Measurements from ENCODE around the gene LRRFIP1. TPM values are rescaled to one million over a fixed set of nuclear protein-coding genes. Genes with fewer than 3 reads are reported as not detected.

Gene LRRFIP1
- polyA plus RNA-seq, 2 donors, result 58.9 to 69.5 TPM

- no peaks in the 10 kb centered on the region for H3K36me3 ChIP-seq (ENCODE audit: control insufficient read depth in 2 of 2, insufficient read depth in 2 of 2, low read length in 1 of 2)
- H3K4me3 ChIP-seq (ENCODE audit: low read depth in 1 of 2, low read length in 2 of 2), result no peak overlapping the region
- H3K4me1 ChIP-seq (ENCODE audit: control insufficient read depth in 2 of 2, insufficient read depth in 2 of 2, low read length in 1 of 2), result no peaks in the 10 kb centered on the region
- WGBS, 2 donors, result 88 to 90% methylated on average over 9 of the region's 9 CpGs
- H3K27ac ChIP-seq (ENCODE audit: low read depth in 2 of 2, low read length in 1 of 2), result no peak overlapping the region
- H3K27me3 ChIP-seq (ENCODE audit: control insufficient read depth in 1 of 2, insufficient read depth in 2 of 2, low read length in 2 of 2), result no peaks in the 10 kb centered on the region
- H3K9me3 ChIP-seq (ENCODE audit: control insufficient read depth in 2 of 2, insufficient read depth in 1 of 2, low read depth in 1 of 2, low read length in 1 of 2), result peaks cover 0 to 3% of the 10 kb centered on the region in 2 donors
These were observed 20.6 kb downstream of the LRRFIP1 start for GRCh38 chr2:237648016-237648381.

- Histone ChIP-seq H3K4me1 (ENCODE audit: control insufficient read depth in 2 of 2, insufficient read depth in 2 of 2, low read length in 1 of 2) (no peaks in the 10 kb centered on the region), H3K27ac (ENCODE audit: low read depth in 2 of 2, low read length in 1 of 2) (no peak overlapping the region), H3K27me3 (ENCODE audit: control insufficient read depth in 1 of 2, insufficient read depth in 2 of 2, low read length in 2 of 2) (no peaks in the 10 kb centered on the region), H3K9me3 (ENCODE audit: control insufficient read depth in 2 of 2, insufficient read depth in 1 of 2, low read depth in 1 of 2, low read length in 1 of 2) (peaks cover 0 to 3% of the 10 kb centered on the region in 2 donors), H3K4me3 (ENCODE audit: low read depth in 1 of 2, low read length in 2 of 2) (no peak overlapping the region), H3K36me3 (ENCODE audit: control insufficient read depth in 2 of 2, insufficient read depth in 2 of 2, low read length in 1 of 2) (no peaks in the 10 kb centered on the region)
- 93% methylated on average over 17 of the region's 17 CpGs for WGBS, 2 donors
These were observed 22.4 kb downstream of the LRRFIP1 start for GRCh38 chr2:237649541-237650454.

GRCh38 chr2:237650455-237650850 lies 23.1 kb downstream of the LRRFIP1 start:
- Histone ChIP-seq H3K4me1 (ENCODE audit: control insufficient read depth in 2 of 2, insufficient read depth in 2 of 2, low read length in 1 of 2) (no peaks in the 10 kb centered on the region), H3K36me3 (ENCODE audit: control insufficient read depth in 2 of 2, insufficient read depth in 2 of 2, low read length in 1 of 2) (no peaks in the 10 kb centered on the region), H3K27ac (ENCODE audit: low read depth in 2 of 2, low read length in 1 of 2) (no peak overlapping the region), H3K27me3 (ENCODE audit: control insufficient read depth in 1 of 2, insufficient read depth in 2 of 2, low read length in 2 of 2) (no peaks in the 10 kb centered on the region), H3K9me3 (ENCODE audit: control insufficient read depth in 2 of 2, insufficient read depth in 1 of 2, low read depth in 1 of 2, low read length in 1 of 2) (peaks cover 0 to 3% of the 10 kb centered on the region in 2 donors), H3K4me3 (ENCODE audit: low read depth in 1 of 2, low read length in 2 of 2) (no peak overlapping the region)
- 91 to 92% methylated on average over 7 of the region's 7 CpGs for WGBS, 2 donors

- H3K27ac ChIP-seq (ENCODE audit: low read depth in 2 of 2, low read length in 1 of 2), result no peak overlapping the region
- H3K4me1 ChIP-seq (ENCODE audit: control insufficient read depth in 2 of 2, insufficient read depth in 2 of 2, low read length in 1 of 2), result no peaks in the 10 kb centered on the region
- H3K27me3 ChIP-seq (ENCODE audit: control insufficient read depth in 1 of 2, insufficient read depth in 2 of 2, low read length in 2 of 2), result no peaks in the 10 kb centered on the region
- peaks cover 0 to 3% of the 10 kb centered on the region in 2 donors for H3K9me3 ChIP-seq (ENCODE audit: control insufficient read depth in 2 of 2, insufficient read depth in 1 of 2, low read depth in 1 of 2, low read length in 1 of 2)
- H3K36me3 ChIP-seq (ENCODE audit: control insufficient read depth in 2 of 2, insufficient read depth in 2 of 2, low read length in 1 of 2), result no peaks in the 10 kb centered on the region
- WGBS, 2 donors, result 96% methylated on average over 10 of the region's 10 CpGs
- H3K4me3 ChIP-seq (ENCODE audit: low read depth in 1 of 2, low read length in 2 of 2), result no peak overlapping the region
These were observed 24.4 kb downstream of the LRRFIP1 start for GRCh38 chr2:237651761-237652160.

- Histone ChIP-seq H3K4me1 (ENCODE audit: control insufficient read depth in 2 of 2, insufficient read depth in 2 of 2, low read length in 1 of 2) (no peaks in the 10 kb centered on the region), H3K27me3 (ENCODE audit: control insufficient read depth in 1 of 2, insufficient read depth in 2 of 2, low read length in 2 of 2) (peaks cover 0 to 2% of the 10 kb centered on the region in 2 donors), H3K4me3 (ENCODE audit: low read depth in 1 of 2, low read length in 2 of 2) (no peak overlapping the region), H3K27ac (ENCODE audit: low read depth in 2 of 2, low read length in 1 of 2) (no peak overlapping the region), H3K36me3 (ENCODE audit: control insufficient read depth in 2 of 2, insufficient read depth in 2 of 2, low read length in 1 of 2) (no peaks in the 10 kb centered on the region), H3K9me3 (ENCODE audit: control insufficient read depth in 2 of 2, insufficient read depth in 1 of 2, low read depth in 1 of 2, low read length in 1 of 2) (peaks cover 0 to 4% of the 10 kb centered on the region in 2 donors)
- 95 to 96% methylated on average over 3 of the region's 3 CpGs for WGBS, 2 donors
These were observed 24.8 kb downstream of the LRRFIP1 start for GRCh38 chr2:237652181-237652580.

GRCh38 chr2:237652854-237653253 lies 25.5 kb downstream of the LRRFIP1 start:
- WGBS, 2 donors, result 82 to 94% methylated on average over 2 of the region's 2 CpGs
- H3K27ac ChIP-seq (ENCODE audit: low read depth in 2 of 2, low read length in 1 of 2), result no peak overlapping the region

GRCh38 chr2:237653776-237654558 lies 26.6 kb downstream of the LRRFIP1 start:
- Histone ChIP-seq H3K27ac (ENCODE audit: low read depth in 2 of 2, low read length in 1 of 2) (no peak overlapping the region), H3K36me3 (ENCODE audit: control insufficient read depth in 2 of 2, insufficient read depth in 2 of 2, low read length in 1 of 2) (no peaks in the 10 kb centered on the region), H3K27me3 (ENCODE audit: control insufficient read depth in 1 of 2, insufficient read depth in 2 of 2, low read length in 2 of 2) (peaks cover 0 to 2% of the 10 kb centered on the region in 2 donors), H3K4me1 (ENCODE audit: control insufficient read depth in 2 of 2, insufficient read depth in 2 of 2, low read length in 1 of 2) (no peaks in the 10 kb centered on the region), H3K9me3 (ENCODE audit: control insufficient read depth in 2 of 2, insufficient read depth in 1 of 2, low read depth in 1 of 2, low read length in 1 of 2) (peaks cover 0 to 2% of the 10 kb centered on the region in 2 donors), H3K4me3 (ENCODE audit: low read depth in 1 of 2, low read length in 2 of 2) (no peak overlapping the region)
- 79 to 86% methylated on average over 5 of the region's 5 CpGs for WGBS, 2 donors

More at GRCh38 chr2:237652854-237653253, 25.5 kb downstream of the LRRFIP1 start:
- H3K4me1 ChIP-seq (ENCODE audit: control insufficient read depth in 2 of 2, insufficient read depth in 2 of 2, low read length in 1 of 2), result no peaks in the 10 kb centered on the region
- peaks cover 0 to 2% of the 10 kb centered on the region in 2 donors for H3K9me3 ChIP-seq (ENCODE audit: control insufficient read depth in 2 of 2, insufficient read depth in 1 of 2, low read depth in 1 of 2, low read length in 1 of 2)
- H3K4me3 ChIP-seq (ENCODE audit: low read depth in 1 of 2, low read length in 2 of 2), result no peak overlapping the region
- H3K36me3 ChIP-seq (ENCODE audit: control insufficient read depth in 2 of 2, insufficient read depth in 2 of 2, low read length in 1 of 2), result no peaks in the 10 kb centered on the region
- H3K27me3 ChIP-seq (ENCODE audit: control insufficient read depth in 1 of 2, insufficient read depth in 2 of 2, low read length in 2 of 2), result peaks cover 0 to 2% of the 10 kb centered on the region in 2 donors

- Histone ChIP-seq H3K4me1 (ENCODE audit: control insufficient read depth in 2 of 2, insufficient read depth in 2 of 2, low read length in 1 of 2) (peaks cover 0 to 12% of the 10 kb centered on the region in 2 donors), H3K36me3 (ENCODE audit: control insufficient read depth in 2 of 2, insufficient read depth in 2 of 2, low read length in 1 of 2) (no peaks in the 10 kb centered on the region), H3K9me3 (ENCODE audit: control insufficient read depth in 2 of 2, insufficient read depth in 1 of 2, low read depth in 1 of 2, low read length in 1 of 2) (peaks cover 0 to 2% of the 10 kb centered on the region in 2 donors), H3K27ac (ENCODE audit: low read depth in 2 of 2, low read length in 1 of 2) (no peak overlapping the region), H3K4me3 (ENCODE audit: low read depth in 1 of 2, low read length in 2 of 2) (no peak overlapping the region), H3K27me3 (ENCODE audit: control insufficient read depth in 1 of 2, insufficient read depth in 2 of 2, low read length in 2 of 2) (peaks cover 0 to 2% of the 10 kb centered on the region in 2 donors)
- 94 to 96% methylated on average over 5 of the region's 5 CpGs for WGBS, 2 donors
These were observed 29.7 kb downstream of the LRRFIP1 start for GRCh38 chr2:237657063-237657462.

- Histone ChIP-seq H3K36me3 (ENCODE audit: control insufficient read depth in 2 of 2, insufficient read depth in 2 of 2, low read length in 1 of 2) (no peaks in the 10 kb centered on the region), H3K27me3 (ENCODE audit: control insufficient read depth in 1 of 2, insufficient read depth in 2 of 2, low read length in 2 of 2) (peaks cover 0 to 2% of the 10 kb centered on the region in 2 donors), H3K4me3 (ENCODE audit: low read depth in 1 of 2, low read length in 2 of 2) (no peak overlapping the region), H3K4me1 (ENCODE audit: control insufficient read depth in 2 of 2, insufficient read depth in 2 of 2, low read length in 1 of 2) (peaks cover 0 to 12% of the 10 kb centered on the region in 2 donors), H3K27ac (ENCODE audit: low read depth in 2 of 2, low read length in 1 of 2) (no peak overlapping the region), H3K9me3 (ENCODE audit: control insufficient read depth in 2 of 2, insufficient read depth in 1 of 2, low read depth in 1 of 2, low read length in 1 of 2) (peaks cover 0 to 2% of the 10 kb centered on the region in 2 donors)
- 52 to 55% methylated on average over 5 of the region's 5 CpGs for WGBS, 2 donors
These were observed 33.1 kb downstream of the LRRFIP1 start for GRCh38 chr2:237660381-237660900.
